GM12872 (cell line): ENCODE results near the gene LCP1.

Experiments used
- CTCF ChIP-seq: IDR thresholded peaks from 3 replicates; pipeline ENCODE4 v1.5.1; 2011; ENCODE audit warnings: low read depth, mild to moderate bottlenecking, low read length, moderate library complexity; ENCODE audit not compliant: insufficient read depth

Gene LCP1

GRCh38 chr13:46142776-46143175 is 39.2 kb downstream of the LCP1 start:
- TF ChIP-seq CTCF = no peak

GRCh38 chr13:46140044-46140443 is 41.9 kb downstream of the LCP1 start:
- TF ChIP-seq CTCF = no peak

- no peak for TF ChIP-seq CTCF
Measured at GRCh38 chr13:46137627-46138317, 44.2 kb downstream of the LCP1 start.

GRCh38 chr13:46136688-46137087 is 45.3 kb downstream of the LCP1 start:
- no peak for TF ChIP-seq CTCF

GRCh38 chr13:46134961-46135522 is 46.9 kb downstream of the LCP1 start:
- no peak for TF ChIP-seq CTCF

- no peak for TF ChIP-seq CTCF
Measured at GRCh38 chr13:46134494-46134893, 47.5 kb downstream of the LCP1 start.

- no peak for TF ChIP-seq CTCF
Measured at GRCh38 chr13:46132109-46132508, 49.9 kb downstream of the LCP1 start.
